ENCODE data around the gene IFT81. TPM values are rescaled to one million over a fixed set of nuclear protein-coding genes. Genes with fewer than 3 reads are reported as not detected.
A peak's percentile ranks its signal among the peaks of the same experiment; 100 is the strongest.

The IFT81 gene
- total and polyA plus RNA-seq, 2 of the 13 experiments (the other 11 are each of a cell fraction or from before 2014, with no cell fraction given) = 4.2 to 13.0 TPM

GRCh38 chr12:110124269-110124995, at the start of gene IFT81 (continued):
- TF ChIP-seq CBFB (CRISPR knock-in tag; IDR thresholded peaks at IDR 0.05) (no peak), ZNF124 (CRISPR knock-in tag; IDR thresholded peaks at IDR 0.05) (no peak), ZMYM3 (CRISPR knock-in tag; IDR thresholded peaks at IDR 0.05) (no peak), ZNF333 (CRISPR knock-in tag; IDR thresholded peaks at IDR 0.05; ENCODE audit: borderline replicate concordance) (0 out of 2 replicates have a peak, but pooled peaks have one; percentile 46), ZNF34 (CRISPR knock-in tag; IDR thresholded peaks at IDR 0.05; ENCODE audit: borderline replicate concordance) (0 out of 2 replicates have a peak, but pooled peaks have one; percentile 32), ZNF710 (CRISPR knock-in tag; IDR thresholded peaks at IDR 0.05; ENCODE audit: borderline replicate concordance) (no peak; the same call in 1 of the 2 replicates), ZNF142 (CRISPR knock-in tag; IDR thresholded peaks at IDR 0.05) (no peak), ZFYVE20 (CRISPR knock-in tag; IDR thresholded peaks at IDR 0.05; ENCODE audit: borderline replicate concordance, low read depth) (no peak), FOSL2 (CRISPR knock-in tag; IDR thresholded peaks at IDR 0.05) (no peak), CEBPG (CRISPR knock-in tag; IDR thresholded peaks at IDR 0.05) (peak; percentile 54; the same call in 1 of the 2 replicates), KLF6 (CRISPR knock-in tag; IDR thresholded peaks at IDR 0.05) (no peak; the same call in 1 of the 2 replicates), ZNF180 (CRISPR knock-in tag; IDR thresholded peaks at IDR 0.05; ENCODE audit: borderline replicate concordance, low read depth) (no peak), JUNB (CRISPR knock-in tag; IDR thresholded peaks at IDR 0.05; ENCODE audit: borderline replicate concordance) (no peak), IRF9 (CRISPR knock-in tag; IDR thresholded peaks at IDR 0.05; ENCODE audit: borderline replicate concordance) (no peak), SMAD1 (CRISPR knock-in tag; IDR thresholded peaks at IDR 0.05; ENCODE audit: borderline replicate concordance, low read depth) (0 out of 2 replicates have a peak, but pooled peaks have one; percentile 31), NR2C2 (CRISPR knock-in tag; IDR thresholded peaks at IDR 0.05; ENCODE audit: borderline replicate concordance) (0 out of 2 replicates have a peak, but pooled peaks have one; percentile 24), LBX2 (CRISPR knock-in tag; IDR thresholded peaks at IDR 0.05; ENCODE audit: borderline replicate concordance) (no peak), ZNF749 (CRISPR knock-in tag; IDR thresholded peaks at IDR 0.05; ENCODE audit: borderline replicate concordance) (0 out of 2 replicates have a peak, but pooled peaks have one; percentile 30), FIP1L1 (IDR thresholded peaks at IDR 0.05; ENCODE audit: borderline replicate concordance, insufficient read depth, low read depth, low read length) (no peak)

Measured in HepG2 (cell line).